CMK (cell line): ENCODE data around the gene MAGEC3.

Experiments
- DNase-seq: peaks from one replicate; pipeline ENCODE4 v3.0.0-alpha.2; 2010; ENCODE audit warnings: low read depth

The MAGEC3 gene

DNA sequence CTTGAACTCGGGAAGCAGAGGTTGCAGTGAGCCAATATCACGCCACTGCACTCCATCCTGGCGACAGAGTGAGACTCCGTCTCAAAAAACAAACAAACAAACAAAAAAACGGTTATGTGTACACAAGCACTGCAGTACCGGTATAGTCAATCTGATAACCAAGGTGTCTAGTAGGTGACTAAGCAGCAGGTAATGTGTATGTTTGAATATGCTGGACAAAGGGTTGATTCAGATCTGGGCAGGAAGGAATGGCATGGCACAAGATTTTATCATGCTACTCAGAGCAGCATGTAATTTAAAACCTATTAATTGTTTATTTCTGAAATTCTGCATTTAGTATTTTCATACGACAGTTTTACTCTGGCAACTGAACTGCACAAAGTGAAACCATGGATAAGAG lies 107.3 kb downstream of the MAGEC3 start:
- no peak for DNase-seq

GRCh38 chrX:141947350-141947749 lies 109.2 kb downstream of the MAGEC3 start:
- DNase-seq, result no peak
